ENCODE data around the gene IFT27. TPM values are rescaled to one million over a fixed set of nuclear protein-coding genes. Genes with fewer than 3 reads are reported as not detected.

IFT27 gene
- total and polyA plus RNA-seq, 2 of the 4 experiments (the other 2 are of a cell fraction), result 14.5 to 26.9 TPM

DNA sequence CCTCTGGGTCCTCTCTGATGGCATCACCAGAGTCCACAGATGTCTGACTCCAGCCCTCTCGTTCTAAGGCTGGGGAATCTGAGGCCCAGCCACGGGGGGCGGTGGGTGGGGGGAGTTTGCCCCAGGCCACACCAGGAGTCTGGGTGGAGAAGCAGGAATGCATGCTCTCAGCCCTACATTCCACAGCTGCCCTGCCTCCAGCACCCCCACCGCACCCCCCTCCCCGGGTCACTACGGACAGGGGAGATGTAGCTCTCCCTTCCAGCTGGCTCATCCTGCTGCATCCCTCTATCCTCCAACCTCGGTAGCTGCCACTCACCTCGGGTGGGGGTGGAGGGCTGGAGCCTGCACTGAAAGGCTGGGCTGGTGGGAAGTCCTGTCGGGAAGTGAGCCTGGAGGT lies 43.2 kb upstream of the IFT27 start:
- DNase-seq (no peak), ATAC-seq (ENCODE audit: low read depth) (no peak)
- H2AK5ac ChIP-seq (ENCODE audit: low read depth, low read length), result no peak overlapping the region
- no peaks in the 10 kb centered on the region for H3K9me3 ChIP-seq (ENCODE audit: control insufficient read depth, insufficient read depth, low read length)
- ChIA-PET CTCF (no interaction called here), POLR2A (ENCODE audit: unreplicated experiment) (no interaction called here)
- no peaks in the 10 kb centered on the region for H3K9me1 ChIP-seq (ENCODE audit: insufficient read depth, low read length)
- no peak overlapping the region for H3K9ac ChIP-seq (ENCODE audit: low read depth, low read length)
- intact Hi-C loops (cut with micrococcal nuclease), result no loop called here
- BruUV-seq (replicated peaks), result no TSS peak
- H3K4me2 ChIP-seq (ENCODE audit: low read depth, low read length), result no peak overlapping the region
- H3K56ac ChIP-seq (ENCODE audit: extremely low read depth, insufficient read depth, low read length), result no peak overlapping the region
- H2BK120ac ChIP-seq (ENCODE audit: low read depth, low read length), result no peak overlapping the region
- no peak overlapping the region for H2BK5ac ChIP-seq (ENCODE audit: low read depth, low read length, poor library complexity, severe bottlenecking)
- no peak overlapping the region for H3K14ac ChIP-seq (replicated peaks; ENCODE audit: low read depth, low read length)
- H2BK15ac ChIP-seq (ENCODE audit: low read depth, low read length), result no peak overlapping the region
- no peaks in the 10 kb centered on the region for H3K4me1 ChIP-seq (ENCODE audit: control insufficient read depth, insufficient read depth, low read length)
- no peak overlapping the region for H4K5ac ChIP-seq (ENCODE audit: low read depth, low read length)
- H3K4ac ChIP-seq (ENCODE audit: low read depth, low read length), result no peak overlapping the region
- no peak overlapping the region for H4K8ac ChIP-seq (ENCODE audit: low read depth in 2 of 2, low read length in 2 of 2)
- H3K27ac ChIP-seq (ENCODE audit: insufficient read depth, low read length), result no peak overlapping the region
- no peak overlapping the region for H3K4me3 ChIP-seq (ENCODE audit: insufficient read depth, low read depth, low read length)
- no peak overlapping the region for H2AK9ac ChIP-seq (replicated peaks; ENCODE audit: low read depth, low read length, poor library complexity)
- H3K36me3 ChIP-seq (ENCODE audit: control insufficient read depth, insufficient read depth, low read length), result no peaks in the 10 kb centered on the region
- no peak overlapping the region for H3K23ac ChIP-seq (ENCODE audit: low read depth, low read length)
- no peak overlapping the region for H4K91ac ChIP-seq (ENCODE audit: insufficient read depth, low read depth, low read length)
- no peaks in the 10 kb centered on the region for H3K79me1 ChIP-seq (ENCODE audit: low read depth in 1 of 2, low read length in 2 of 2)
- in situ Hi-C loops (cut with MboI; ENCODE audit: low sequenced_read_pairs), result no loop called here
- dilution Hi-C loops (cut with HindIII; ENCODE audit: low sequenced_read_pairs, unreplicated experiment), result no loop called here
- WGBS, 2 experiments (ENCODE audit: extremely low coverage in 2 of 2, insufficient read length in 1 of 2), result no CpG with 5 or more reads among the region's 9 CpGs
- H3K27me3 ChIP-seq (ENCODE audit: control insufficient read depth, insufficient read depth, low read length), result peaks cover 81% of the 10 kb centered on the region
- no peak overlapping the region for H2BK20ac ChIP-seq (ENCODE audit: low read depth, low read length)
- H3K18ac ChIP-seq (ENCODE audit: low read depth, low read length), result no peak overlapping the region
- no peaks in the 10 kb centered on the region for H4K20me1 ChIP-seq (ENCODE audit: insufficient read depth, low read length)
- no peak for TF ChIP-seq RCOR1 (IDR thresholded peaks at IDR 0.05; ENCODE audit: insufficient replicate concordance, low read length)
- TF ChIP-seq BHLHE40 (IDR thresholded peaks at IDR 0.05; ENCODE audit: low read depth, low read length), result no peak
- no peak for TF ChIP-seq SMC3 (IDR thresholded peaks at IDR 0.05; ENCODE audit: low read depth, low read length)
- no peak for TF ChIP-seq MXI1 (IDR thresholded peaks at IDR 0.05; ENCODE audit: borderline replicate concordance, low read depth, low read length)
- no peak overlapping the region for H2AFZ ChIP-seq (replicated peaks; ENCODE audit: low read length, poor library complexity)

All from IMR-90 (cell line).